Upper lobe of right lung (tissue), 1 donor: ENCODE data around the gene AHNAK. TPM values are rescaled to one million over a fixed set of nuclear protein-coding genes. Genes with fewer than 3 reads are reported as not detected.

ENCODE experiments used
- ATAC-seq: fragments of 200-7000 bp; cut with Tn5 transposase; one replicate; pipeline ENCODE4 v1.9.1; 2020; ENCODE audit warnings: mild to moderate bottlenecking, moderate library complexity
- DNase-seq: peaks from one replicate; pipeline ENCODE4 v3.0.0-alpha.2; 2020
- H3K27ac ChIP-seq: fragments of 200-600 bp; one replicate; pipeline ENCODE4 v1.8.0; 2022
- H3K27me3 ChIP-seq: fragments of 200-600 bp; one replicate; pipeline ENCODE4 v1.8.0; 2022; ENCODE audit warnings: mild to moderate bottlenecking
- H3K36me3 ChIP-seq: fragments of 200-600 bp; one replicate; pipeline ENCODE4 v1.8.0; 2022
- H3K4me1 ChIP-seq: fragments of 200-600 bp; one replicate; pipeline ENCODE4 v1.8.0; 2022
- H3K4me3 ChIP-seq: fragments of 200-600 bp; one replicate; pipeline ENCODE4 v1.8.0; 2022; ENCODE audit warnings: mild to moderate bottlenecking
- H3K9me3 ChIP-seq: fragments of 200-600 bp; one replicate; pipeline ENCODE4 v1.8.0; 2022
- intact Hi-C: fragments of 100-400 bp; cut with DNase I; formaldehyde crosslinking; loops from one replicate; pipeline ENCODE4 v1.11.0; 2022
- total RNA-seq: library from RNA; stranded (reverse); fragmentation: NEBNext Ultra II Directional; extraction: Animal tissue kit (Norgen Biotek cat#: 25700); gene quantifications from one replicate; pipeline ENCODE4 v1.2.1, GENCODE V29; 2021
- TF ChIP-seq, protein P1 (sequence below): fragments of 200-600 bp; IDR thresholded peaks from one replicate; pipeline ENCODE4 v1.8.0; 2022; ENCODE audit warnings: antibody characterized with exemption
- donor health status: DM: no; HTN: yes; CAD: no; lungs with severe emphysema.

Gene AHNAK
- total RNA-seq, 1 donor from 2014 or later = 819 TPM

GRCh38 chr11:62479631-62480201 lies 66.9 kb downstream of the AHNAK start:
- peak overlapping the region; percentile 33 for H3K27ac ChIP-seq
- no peaks in the 10 kb centered on the region for H3K4me1 ChIP-seq
- H3K36me3 ChIP-seq = no peaks in the 10 kb centered on the region
- no peaks in the 10 kb centered on the region for H3K9me3 ChIP-seq
- H3K27me3 ChIP-seq = no peaks in the 10 kb centered on the region
- intact Hi-C loops = loop anchor here (10.0 kb wide), 1 partner anchor 45 kb away; no protein-coding TSS in a partner anchor
- DNase-seq (no peak), ATAC-seq (no peak)
- TF ChIP-seq, protein P1, sequence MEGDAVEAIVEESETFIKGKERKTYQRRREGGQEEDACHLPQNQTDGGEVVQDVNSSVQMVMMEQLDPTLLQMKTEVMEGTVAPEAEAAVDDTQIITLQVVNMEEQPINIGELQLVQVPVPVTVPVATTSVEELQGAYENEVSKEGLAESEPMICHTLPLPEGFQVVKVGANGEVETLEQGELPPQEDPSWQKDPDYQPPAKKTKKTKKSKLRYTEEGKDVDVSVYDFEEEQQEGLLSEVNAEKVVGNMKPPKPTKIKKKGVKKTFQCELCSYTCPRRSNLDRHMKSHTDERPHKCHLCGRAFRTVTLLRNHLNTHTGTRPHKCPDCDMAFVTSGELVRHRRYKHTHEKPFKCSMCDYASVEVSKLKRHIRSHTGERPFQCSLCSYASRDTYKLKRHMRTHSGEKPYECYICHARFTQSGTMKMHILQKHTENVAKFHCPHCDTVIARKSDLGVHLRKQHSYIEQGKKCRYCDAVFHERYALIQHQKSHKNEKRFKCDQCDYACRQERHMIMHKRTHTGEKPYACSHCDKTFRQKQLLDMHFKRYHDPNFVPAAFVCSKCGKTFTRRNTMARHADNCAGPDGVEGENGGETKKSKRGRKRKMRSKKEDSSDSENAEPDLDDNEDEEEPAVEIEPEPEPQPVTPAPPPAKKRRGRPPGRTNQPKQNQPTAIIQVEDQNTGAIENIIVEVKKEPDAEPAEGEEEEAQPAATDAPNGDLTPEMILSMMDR = no peak
- no peak overlapping the region for H3K4me3 ChIP-seq

GRCh38 chr11:62477927-62478326 lies 68.7 kb downstream of the AHNAK start:
- ATAC-seq = no peak
- H3K4me3 ChIP-seq = no peak overlapping the region
- intact Hi-C loops = no loop called here
- no peaks in the 10 kb centered on the region for H3K4me1 ChIP-seq
- TF ChIP-seq, protein P1 = no peak
- no peaks in the 10 kb centered on the region for H3K9me3 ChIP-seq
- no peak for DNase-seq
- H3K27me3 ChIP-seq = no peaks in the 10 kb centered on the region
- no peaks in the 10 kb centered on the region for H3K36me3 ChIP-seq
- no peak overlapping the region for H3K27ac ChIP-seq

DNA sequence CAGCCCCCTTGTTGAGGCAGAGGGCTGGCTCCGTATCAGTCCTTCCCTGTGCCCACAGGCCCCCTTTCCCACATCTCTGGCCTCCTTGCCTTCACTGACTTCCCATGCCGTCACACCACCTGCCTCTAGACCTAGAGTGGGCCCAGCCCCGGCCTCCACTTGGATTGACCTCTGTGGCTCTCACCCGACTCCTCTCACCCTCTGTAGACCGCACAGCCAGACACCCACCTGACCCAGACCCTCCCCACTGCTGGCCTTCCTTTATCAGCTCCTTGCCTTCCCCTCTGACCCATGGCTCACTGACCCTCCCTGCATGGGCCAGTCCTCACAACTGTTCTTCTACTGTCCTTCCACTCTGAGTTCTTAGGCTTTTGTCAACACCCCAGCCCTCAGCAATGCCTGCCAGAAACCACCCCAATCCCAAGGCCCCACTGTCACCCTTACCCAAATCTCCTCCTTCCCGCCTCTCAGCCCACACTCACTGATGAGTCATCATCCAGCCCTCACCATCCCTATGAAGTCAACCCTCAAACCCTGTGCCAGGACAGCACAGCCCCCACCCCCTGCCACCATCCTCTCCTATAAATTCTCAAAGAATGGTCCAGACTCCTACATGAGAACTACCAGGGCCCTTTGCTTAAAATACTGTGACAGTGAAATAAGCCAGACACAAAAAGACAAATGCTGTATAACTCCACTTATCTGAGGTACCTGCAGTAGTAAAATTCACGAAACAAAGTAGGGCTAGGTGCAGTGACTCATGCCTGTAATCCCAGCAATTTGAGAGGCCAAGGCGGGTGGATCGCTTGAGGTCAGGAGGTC lies 74.3 kb downstream of the AHNAK start:
- H3K27me3 ChIP-seq = no peaks in the 10 kb centered on the region
- no peaks in the 10 kb centered on the region for H3K4me1 ChIP-seq
- H3K27ac ChIP-seq = no peak overlapping the region
- intact Hi-C loops = no loop called here
- DNase-seq = no peak
- H3K9me3 ChIP-seq = no peaks in the 10 kb centered on the region
- peak; percentile 47 for ATAC-seq
- no peak overlapping the region for H3K4me3 ChIP-seq
- no peaks in the 10 kb centered on the region for H3K36me3 ChIP-seq
- TF ChIP-seq, protein P1 = no peak

- no peaks in the 10 kb centered on the region for H3K27me3 ChIP-seq
- no peaks in the 10 kb centered on the region for H3K9me3 ChIP-seq
- H3K4me3 ChIP-seq = no peak overlapping the region
- no peaks in the 10 kb centered on the region for H3K36me3 ChIP-seq
- ATAC-seq (no peak), DNase-seq (no peak)
- intact Hi-C loops = no loop called here
- H3K27ac ChIP-seq = no peak overlapping the region
- H3K4me1 ChIP-seq = no peaks in the 10 kb centered on the region
- TF ChIP-seq, protein P1 = no peak
These were observed 75.0 kb downstream of the AHNAK start for GRCh38 chr11:62471603-62472002.

DNA sequence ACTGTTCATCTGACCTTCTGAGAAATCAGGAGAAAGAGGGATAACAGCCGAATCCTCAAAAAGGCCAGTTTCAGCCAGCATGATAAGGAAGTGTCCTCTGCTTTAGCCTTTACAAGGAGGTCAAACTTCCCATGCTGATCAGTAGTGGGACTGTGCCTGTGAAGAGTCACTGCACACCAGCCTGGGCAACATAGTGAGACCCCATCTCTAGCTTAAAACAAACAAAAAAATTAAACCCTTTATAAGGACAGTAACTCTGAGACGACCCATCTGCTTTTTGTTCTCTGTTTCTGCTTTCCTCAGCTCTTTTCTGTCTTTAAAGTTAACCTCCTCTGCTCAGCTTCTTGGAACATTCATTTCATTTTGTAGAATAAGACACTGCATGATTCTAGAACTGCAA lies 78.0 kb downstream of the AHNAK start:
- intact Hi-C loops = no loop called here

More for the DNA sequence above, 78.0 kb downstream of the AHNAK start:
- H3K36me3 ChIP-seq = no peaks in the 10 kb centered on the region
- H3K27ac ChIP-seq = no peak overlapping the region
- no peaks in the 10 kb centered on the region for H3K27me3 ChIP-seq
- TF ChIP-seq, protein P1 = no peak
- H3K9me3 ChIP-seq = no peaks in the 10 kb centered on the region
- DNase-seq (no peak), ATAC-seq (no peak)
- H3K4me1 ChIP-seq = no peaks in the 10 kb centered on the region
- H3K4me3 ChIP-seq = no peak overlapping the region
